ENCODE measurements around the gene MYO3A.

MYO3A gene, protein sequence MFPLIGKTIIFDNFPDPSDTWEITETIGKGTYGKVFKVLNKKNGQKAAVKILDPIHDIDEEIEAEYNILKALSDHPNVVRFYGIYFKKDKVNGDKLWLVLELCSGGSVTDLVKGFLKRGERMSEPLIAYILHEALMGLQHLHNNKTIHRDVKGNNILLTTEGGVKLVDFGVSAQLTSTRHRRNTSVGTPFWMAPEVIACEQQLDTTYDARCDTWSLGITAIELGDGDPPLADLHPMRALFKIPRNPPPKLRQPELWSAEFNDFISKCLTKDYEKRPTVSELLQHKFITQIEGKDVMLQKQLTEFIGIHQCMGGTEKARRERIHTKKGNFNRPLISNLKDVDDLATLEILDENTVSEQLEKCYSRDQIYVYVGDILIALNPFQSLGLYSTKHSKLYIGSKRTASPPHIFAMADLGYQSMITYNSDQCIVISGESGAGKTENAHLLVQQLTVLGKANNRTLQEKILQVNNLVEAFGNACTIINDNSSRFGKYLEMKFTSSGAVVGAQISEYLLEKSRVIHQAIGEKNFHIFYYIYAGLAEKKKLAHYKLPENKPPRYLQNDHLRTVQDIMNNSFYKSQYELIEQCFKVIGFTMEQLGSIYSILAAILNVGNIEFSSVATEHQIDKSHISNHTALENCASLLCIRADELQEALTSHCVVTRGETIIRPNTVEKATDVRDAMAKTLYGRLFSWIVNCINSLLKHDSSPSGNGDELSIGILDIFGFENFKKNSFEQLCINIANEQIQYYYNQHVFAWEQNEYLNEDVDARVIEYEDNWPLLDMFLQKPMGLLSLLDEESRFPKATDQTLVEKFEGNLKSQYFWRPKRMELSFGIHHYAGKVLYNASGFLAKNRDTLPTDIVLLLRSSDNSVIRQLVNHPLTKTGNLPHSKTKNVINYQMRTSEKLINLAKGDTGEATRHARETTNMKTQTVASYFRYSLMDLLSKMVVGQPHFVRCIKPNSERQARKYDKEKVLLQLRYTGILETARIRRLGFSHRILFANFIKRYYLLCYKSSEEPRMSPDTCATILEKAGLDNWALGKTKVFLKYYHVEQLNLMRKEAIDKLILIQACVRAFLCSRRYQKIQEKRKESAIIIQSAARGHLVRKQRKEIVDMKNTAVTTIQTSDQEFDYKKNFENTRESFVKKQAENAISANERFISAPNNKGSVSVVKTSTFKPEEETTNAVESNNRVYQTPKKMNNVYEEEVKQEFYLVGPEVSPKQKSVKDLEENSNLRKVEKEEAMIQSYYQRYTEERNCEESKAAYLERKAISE (N-terminal part only)

GRCh38 chr10:25933653-25934608 is at the start of gene MYO3A:
Gene MYO3A (plus strand): TSS chr10:25934229. CDS start chr10:25952111, 17,882 bp downstream.
- DNase-seq (ENCODE audit: low read depth in 2 of 2): no peak

GRCh38 chr10:25888627-25889026 is 45.4 kb upstream of the MYO3A start:
- DNase-seq (ENCODE audit: low read depth in 2 of 2): no peak

DNA sequence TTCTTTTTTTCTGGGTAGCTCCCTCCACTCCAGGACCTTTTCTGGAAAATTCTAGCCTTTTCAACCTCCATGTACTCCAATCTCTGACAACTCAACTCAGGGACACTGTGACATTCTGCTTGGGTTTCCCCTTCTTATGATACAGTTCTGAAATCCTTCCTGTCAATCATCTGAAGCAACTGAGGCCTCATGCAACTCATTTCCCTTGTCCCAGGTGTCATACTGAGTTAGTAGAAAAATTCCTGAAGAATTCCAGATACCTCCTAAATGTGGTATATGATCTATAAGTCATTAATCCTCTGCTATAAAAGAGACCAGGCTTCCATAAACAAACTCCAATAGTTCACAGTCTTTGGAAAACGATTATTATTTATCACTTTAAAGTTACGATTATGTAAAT is 43.0 kb upstream of the MYO3A start:
- no peak for DNase-seq (ENCODE audit: low read depth in 2 of 2)

DNA sequence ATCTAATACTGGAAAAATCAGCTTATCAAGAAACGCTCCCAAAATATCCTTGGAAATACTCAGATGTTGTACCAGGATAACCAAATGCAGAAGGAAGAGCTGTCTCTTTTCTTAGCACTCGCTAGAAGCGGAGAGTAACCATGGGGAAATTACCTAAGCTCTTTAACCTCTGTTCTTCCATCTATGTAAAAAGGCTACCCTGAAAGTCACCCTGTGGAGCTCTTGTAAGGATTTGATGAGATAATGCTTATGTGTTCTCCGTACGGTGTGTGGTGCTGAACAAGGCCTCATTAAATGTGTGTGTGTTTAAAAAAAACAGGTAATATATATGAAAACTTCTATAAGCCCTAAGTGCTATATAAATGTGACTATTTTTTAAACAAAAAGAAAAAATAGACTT is 38.2 kb upstream of the MYO3A start:
- no peak for DNase-seq (ENCODE audit: low read depth in 2 of 2)

DNA sequence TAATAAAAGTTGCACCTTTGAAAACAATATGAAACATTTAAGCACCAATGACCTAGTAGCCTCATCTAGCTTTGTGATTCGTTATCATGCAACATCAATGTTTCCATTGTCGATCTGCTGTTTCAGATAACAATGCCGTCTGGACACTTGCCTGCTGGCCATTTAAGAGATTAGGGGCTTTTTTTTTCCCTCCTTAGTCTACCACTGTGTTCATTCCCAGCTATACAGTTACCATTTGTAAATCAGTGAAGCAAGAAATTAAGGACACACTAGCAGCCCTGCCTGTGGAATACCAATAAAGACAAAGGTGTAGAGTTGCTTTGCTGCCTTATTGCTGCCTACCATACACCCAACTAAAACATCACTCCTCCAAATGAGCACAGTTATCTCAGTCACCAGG is 37.6 kb upstream of the MYO3A start:
- DNase-seq (ENCODE audit: low read depth in 2 of 2): no peak

DNA sequence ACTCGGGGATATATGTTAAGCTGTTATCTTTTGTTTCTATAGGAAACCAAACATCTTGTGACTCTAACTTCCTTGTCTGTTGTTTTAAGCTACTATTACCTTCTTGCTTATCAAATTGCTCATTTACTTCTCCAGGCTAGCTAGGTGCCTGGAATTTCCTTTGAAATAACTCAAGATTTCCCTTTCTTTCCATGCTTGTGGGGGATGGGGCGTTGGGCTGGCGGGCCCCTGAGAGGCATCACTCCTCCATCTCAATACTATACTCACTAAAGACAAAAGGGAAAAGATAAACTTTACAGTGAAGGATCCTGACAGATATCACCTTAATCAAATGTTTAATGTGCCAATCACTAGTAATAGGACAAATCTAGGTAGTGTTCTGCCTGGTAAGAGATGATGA is 34.7 kb upstream of the MYO3A start:
- no peak for DNase-seq (ENCODE audit: low read depth in 2 of 2)

DNA sequence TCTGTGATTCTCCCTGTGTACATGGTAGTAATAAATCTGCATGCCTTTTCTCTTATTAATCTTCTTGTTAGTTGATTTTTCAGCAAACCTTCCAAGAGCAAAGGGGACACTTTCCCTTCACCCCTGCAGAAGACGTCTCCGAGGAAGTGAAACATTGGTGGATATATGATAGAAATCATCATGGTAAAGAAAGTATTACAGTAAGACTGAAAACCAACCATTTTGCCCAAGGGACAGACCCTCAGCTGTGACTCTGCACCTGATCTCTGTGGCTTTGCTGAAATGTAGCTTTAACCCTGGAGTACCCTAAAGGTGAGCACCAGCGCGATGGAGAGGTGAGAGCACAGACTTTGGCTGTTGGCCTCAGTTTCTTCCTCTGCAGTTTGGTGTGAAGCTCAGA is 32.8 kb upstream of the MYO3A start:
- DNase-seq (ENCODE audit: low read depth in 2 of 2): no peak

- DNase-seq (ENCODE audit: low read depth in 2 of 2): no peak
Measured at GRCh38 chr10:25902002-25902401, 32.0 kb upstream of the MYO3A start.

DNA sequence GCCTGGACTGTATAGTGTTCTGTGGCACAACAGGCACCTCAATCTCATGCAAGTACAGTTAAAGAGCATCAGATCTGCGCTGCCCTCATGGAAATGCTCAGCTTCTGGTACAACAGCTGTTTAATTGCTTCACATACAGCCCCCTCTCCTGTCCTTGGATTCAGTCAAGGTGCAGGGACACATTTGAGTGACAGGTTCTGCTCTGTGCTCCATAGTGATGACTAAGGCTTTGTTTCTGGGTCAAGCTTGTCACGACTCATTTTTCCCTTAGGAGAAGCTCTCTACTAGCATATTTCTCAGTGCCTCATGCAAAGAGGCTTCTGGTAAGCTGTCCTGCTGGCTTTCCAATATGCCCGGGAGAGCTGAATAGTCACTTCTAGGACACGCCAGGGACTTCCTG is 26.8 kb upstream of the MYO3A start:
- DNase-seq (ENCODE audit: low read depth in 2 of 2): no peak

GRCh38 chr10:25912866-25913265 is 21.2 kb upstream of the MYO3A start:
- DNase-seq (ENCODE audit: low read depth in 2 of 2): no peak

- no peak for DNase-seq (ENCODE audit: low read depth in 2 of 2)
Measured at GRCh38 chr10:25914776-25915175, 19.3 kb upstream of the MYO3A start.

- DNase-seq (ENCODE audit: low read depth in 2 of 2): no peak
Measured at GRCh38 chr10:25934621-25935139, 651 bp downstream of the MYO3A start.

GRCh38 chr10:25938405-25938804 is 4.4 kb downstream of the MYO3A start:
- DNase-seq (ENCODE audit: low read depth in 2 of 2): no peak

DNA sequence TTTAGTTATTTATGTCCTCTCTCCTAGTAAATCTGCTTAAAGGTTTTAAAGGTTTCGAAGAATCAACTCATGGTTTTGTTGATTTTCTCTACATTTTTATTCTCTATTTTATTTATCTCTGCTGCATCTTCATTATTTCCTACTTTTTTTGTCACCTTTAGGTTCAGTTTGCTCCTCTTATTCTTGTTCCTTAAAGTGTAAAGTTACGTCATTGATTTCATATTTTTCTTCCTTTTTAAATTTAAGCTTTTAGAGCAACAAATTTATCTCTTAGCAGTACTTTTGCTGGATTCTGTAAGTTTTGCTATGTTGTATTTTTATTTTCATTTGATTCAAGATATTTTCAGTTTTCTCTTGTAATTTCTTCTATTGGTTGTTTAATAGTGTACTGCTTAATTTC is 10.7 kb downstream of the MYO3A start:
- DNase-seq (ENCODE audit: low read depth in 2 of 2): no peak

DNA sequence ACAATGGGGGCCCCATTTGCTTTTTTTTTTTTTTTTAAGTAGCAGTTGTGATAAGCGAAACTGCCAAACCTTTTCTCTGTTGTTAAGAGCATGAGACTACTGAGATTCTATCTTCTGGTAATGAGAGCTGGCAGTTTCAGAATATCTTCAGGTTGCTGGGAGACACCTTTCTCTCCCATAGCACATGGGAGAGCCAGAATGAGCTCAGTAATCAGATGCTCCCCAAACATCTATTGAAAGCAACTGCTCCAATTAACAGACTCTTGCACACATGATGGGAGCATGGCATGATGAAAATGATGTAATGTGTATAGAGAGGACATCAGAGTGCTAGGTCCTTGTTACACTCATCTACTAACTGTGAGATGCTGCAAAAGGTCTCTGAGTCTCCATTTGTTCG is 18.8 kb downstream of the MYO3A start:
- DNase-seq (ENCODE audit: low read depth in 2 of 2): no peak

GRCh38 chr10:25954851-25955250 is 20.8 kb downstream of the MYO3A start:
- DNase-seq (ENCODE audit: low read depth in 2 of 2): no peak

DNA sequence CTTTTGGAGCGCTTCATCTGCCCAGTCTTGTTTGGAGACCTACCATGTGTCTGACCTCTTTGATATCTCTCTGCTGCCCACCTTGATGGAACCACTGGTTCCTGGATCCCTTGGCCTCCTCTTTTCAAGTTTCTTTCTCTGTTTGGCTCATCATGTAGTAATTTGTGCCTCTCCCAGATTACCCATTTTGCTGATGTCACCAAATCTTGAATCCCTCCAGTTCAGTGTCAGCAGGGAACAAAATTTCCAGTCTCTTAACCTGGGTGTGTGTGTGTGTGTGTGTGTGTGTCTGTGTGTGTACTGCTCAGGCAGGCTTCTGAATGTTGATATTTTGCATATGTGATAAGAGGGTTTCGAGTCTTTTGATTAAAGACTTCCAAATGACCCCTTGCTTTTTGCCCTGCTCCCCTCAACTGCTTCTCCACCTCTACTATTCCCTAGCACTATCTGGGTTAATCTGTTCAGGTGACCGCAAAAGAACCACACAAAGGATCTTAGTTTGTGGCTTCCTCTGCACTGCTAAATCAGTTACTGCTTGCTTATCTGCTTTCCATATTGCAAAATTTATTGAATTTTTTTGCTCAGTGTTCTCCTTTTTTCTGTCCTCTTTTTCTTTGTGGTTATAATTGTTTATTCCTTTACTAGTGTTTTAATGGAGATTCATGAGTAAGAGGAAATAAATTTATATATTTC is 25.7 kb downstream of the MYO3A start:
- no peak for DNase-seq (ENCODE audit: low read depth in 2 of 2)

GRCh38 chr10:25965584-25965983 is 31.6 kb downstream of the MYO3A start:
- no peak for DNase-seq (ENCODE audit: low read depth in 2 of 2)

DNA sequence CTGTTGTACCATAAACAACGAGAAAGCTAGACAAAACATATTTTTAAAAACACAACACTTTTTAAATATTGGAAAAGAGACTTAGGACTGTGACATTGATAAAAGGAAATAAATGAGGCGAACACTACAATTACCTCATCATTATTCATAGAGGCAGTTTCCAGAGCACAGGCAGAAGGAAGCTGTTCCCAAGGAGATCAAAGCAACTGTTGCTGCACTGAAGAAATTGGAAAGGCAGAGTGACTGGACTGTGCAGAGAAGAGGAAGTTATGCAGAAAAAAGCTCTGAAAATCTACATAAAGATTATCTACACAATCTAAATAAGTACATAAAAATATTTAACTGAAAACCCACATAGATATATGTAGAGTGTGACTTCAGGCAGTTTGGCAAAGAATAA is 32.8 kb downstream of the MYO3A start:
- no peak for DNase-seq (ENCODE audit: low read depth in 2 of 2)

- no peak for DNase-seq (ENCODE audit: low read depth in 2 of 2)
Measured at GRCh38 chr10:25972631-25973030, 38.6 kb downstream of the MYO3A start.
